ENCODE measurements around the gene ZNF443. TPM values are rescaled to one million over a fixed set of nuclear protein-coding genes. Genes with fewer than 3 reads are reported as not detected.
"Not testable (repeated sequence)": the region's sequence is repeated elsewhere in the genome, so short reads cannot be mapped to it uniquely, and the experiment has no call there.

Gene ZNF443
- total RNA-seq: 1.6 TPM
- long read RNA-seq, partial matches to known transcripts: 0 of 1 reads
- long read RNA-seq, other reads (novel, unspliced or antisense): 0 of 1 reads

DNA sequence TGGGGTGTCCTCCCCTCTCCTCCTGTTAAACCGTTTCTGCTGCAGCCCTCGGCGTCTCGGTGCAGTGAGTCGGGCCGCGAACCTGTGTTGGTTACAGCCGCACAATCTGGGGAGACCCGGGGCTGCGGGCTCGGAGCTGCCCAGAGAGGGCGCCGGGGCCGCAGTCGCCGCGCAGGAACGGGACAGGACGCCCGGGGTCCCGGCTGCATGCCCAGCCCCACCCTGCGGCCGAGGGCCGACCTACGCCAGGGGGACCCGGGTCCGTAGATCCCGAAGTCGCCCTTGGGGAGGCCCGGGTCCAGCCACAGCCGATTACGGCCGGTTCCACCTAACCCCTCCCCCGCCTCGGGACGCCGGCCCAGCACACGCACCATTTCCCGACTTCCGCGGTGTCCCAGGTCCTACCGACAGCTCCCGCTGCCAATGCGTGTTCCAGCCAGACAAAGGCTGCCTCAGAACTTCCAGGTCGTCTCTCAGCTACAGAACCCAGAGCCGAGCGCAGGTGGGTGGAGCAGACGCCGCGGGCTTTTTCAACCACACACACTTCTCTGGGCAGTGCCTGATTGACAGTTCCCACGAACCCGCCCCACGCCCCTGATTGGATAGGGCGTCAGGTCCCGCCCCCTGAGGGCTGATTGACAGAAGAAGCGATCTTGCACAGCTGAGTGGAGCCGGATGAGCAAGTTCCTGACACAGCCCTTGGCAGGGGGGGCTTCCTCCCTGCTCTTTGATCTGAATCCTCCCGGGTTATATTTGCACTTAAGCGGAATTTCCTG, at the start of gene ZNF443:
Gene ZNF443 (minus strand): TSS at position 481 of the 776 bp plus-strand sequence. CDS start 107 bp downstream, at position 374.
- intact Hi-C loops (cut with DNase I): no loop called here
- peak; percentile 99 for DNase-seq
- ATAC-seq (ENCODE audit: poor library complexity): peak; percentile 100

DNA sequence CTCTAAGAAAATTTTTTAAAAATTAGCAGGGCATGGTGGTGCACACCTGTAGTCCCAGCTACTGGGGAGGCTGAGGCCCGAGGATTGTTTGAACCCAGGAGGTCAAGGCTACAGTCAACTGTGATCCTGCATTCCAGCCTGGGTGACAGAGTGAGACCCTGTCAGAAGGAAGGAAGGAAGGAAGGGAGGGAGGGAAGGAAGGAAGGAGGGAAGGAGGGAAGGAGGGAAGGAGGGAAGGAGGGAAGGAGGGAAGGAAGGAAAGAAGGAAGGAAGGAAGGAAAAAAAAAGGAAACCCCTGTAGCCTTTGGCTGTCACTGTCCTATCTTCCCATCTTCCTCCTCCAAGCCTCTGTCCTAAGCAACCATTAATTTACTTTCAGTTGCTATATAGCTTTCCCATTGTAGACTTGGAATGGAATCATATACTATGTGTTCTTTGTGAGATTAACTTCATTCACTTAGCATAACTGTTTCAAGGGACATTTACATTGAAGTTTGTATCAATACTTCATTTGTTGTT, 45.5 kb upstream of the ZNF443 start:
- DNase-seq; intact Hi-C loops (cut with DNase I); ATAC-seq (ENCODE audit: poor library complexity): not testable (repeated sequence)

DNA sequence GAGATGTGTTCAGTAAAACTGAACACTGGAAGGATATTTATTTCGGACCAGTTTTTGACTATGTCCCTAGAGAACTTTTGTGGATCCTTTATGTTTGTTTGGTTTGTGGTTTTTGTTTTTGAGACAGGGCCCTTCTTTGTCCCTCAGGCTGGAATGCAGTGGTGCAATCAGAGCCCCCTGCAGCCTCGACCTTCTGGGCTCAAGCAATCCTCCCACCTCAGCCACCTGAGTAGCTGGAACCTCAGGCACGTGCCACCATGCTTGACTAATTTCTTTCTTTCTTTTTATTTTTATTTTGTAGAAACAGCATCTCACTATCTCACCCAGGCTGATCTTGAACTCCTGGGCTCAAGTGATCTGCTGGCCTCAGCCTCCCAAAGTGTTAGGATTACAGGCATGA, 44.8 kb upstream of the ZNF443 start:
- ATAC-seq (ENCODE audit: poor library complexity) (no peak), DNase-seq (no peak)
- intact Hi-C loops (cut with DNase I): no loop called here

DNA sequence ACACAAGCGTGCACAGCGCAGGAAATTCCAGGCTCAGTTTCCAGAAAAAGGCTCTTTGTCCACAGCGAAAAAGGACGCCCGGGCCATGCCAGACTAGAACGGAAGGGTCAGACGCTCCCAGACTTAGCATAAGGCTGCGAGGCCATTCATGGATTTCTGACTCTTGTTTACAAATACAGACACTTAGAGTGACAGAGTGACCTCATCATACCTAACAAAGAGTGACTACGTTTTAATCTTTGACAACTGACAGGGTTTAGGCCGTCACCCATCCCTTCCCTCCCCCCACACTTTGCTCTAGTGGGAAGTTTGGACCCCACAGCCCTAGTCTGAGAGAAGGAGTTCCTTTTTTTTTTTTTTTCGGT, 44.2 kb upstream of the ZNF443 start:
- intact Hi-C loops (cut with DNase I): no loop called here
- DNase-seq (no peak), ATAC-seq (ENCODE audit: poor library complexity) (peak; percentile 65)

DNA sequence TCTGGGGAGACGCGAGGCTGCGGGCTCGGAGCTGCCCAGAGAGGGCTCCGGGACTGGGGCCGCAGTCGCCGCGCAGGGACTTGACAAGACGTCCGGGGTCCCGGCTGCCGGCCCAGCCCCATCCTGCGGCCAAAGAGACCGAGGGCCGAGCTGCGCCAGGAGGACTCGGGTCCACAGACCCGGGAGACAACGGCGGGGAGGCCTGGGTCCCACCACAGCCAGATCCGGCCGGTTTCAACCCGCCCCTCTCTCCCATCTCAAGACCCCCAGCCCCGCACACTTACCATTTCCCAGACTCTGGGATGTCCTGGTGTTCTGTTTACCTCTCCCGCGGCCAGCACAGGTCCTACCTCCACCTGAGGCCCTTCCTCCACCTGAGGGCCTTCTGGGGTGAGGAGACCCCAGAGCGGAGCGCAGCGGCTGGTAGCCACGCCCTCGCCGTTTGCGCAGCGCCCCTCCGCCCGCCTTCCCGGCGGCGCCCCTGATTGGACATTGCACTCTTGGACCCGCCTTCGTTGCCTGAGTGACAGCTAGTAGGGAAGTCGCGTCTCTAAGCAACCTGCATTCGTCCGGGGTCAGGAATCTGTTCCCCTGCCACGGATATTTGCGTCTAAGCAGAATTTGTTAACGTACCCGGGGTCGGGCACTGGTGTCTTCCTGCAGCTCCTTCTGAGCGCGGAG, 43.7 kb upstream of the ZNF443 start, which contains the start of gene ZNF709:
Gene ZNF709 (minus strand): TSS at position 446 of the 681 bp plus-strand sequence. CDS start 159 bp downstream, at position 287.
- peak; percentile 100 for ATAC-seq (ENCODE audit: poor library complexity)
- intact Hi-C loops (cut with DNase I): no loop called here

DNA sequence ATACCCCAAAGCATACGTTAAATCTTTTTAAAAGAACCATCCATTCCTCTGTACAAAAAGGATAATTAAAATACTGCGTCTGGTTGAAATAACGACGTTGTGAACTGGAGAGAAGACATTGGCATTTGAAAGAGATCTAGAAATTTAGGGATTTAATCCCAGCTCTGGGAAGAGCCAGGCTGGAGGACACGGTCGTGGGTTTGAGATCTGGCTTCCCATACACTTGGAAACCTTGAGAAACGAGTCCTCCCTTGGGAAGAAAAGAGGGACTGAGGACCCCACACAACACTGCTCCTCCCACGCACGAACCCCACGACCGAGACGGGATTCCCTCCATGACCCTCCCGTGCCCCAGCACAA, 43.2 kb upstream of the ZNF443 start:
- DNase-seq: no peak
- no peak for ATAC-seq (ENCODE audit: poor library complexity)
- intact Hi-C loops (cut with DNase I): no loop called here

More for the DNA sequence above, 43.7 kb upstream of the ZNF443 start, which contains the start of gene ZNF709:
- DNase-seq: peak; percentile 94

DNA sequence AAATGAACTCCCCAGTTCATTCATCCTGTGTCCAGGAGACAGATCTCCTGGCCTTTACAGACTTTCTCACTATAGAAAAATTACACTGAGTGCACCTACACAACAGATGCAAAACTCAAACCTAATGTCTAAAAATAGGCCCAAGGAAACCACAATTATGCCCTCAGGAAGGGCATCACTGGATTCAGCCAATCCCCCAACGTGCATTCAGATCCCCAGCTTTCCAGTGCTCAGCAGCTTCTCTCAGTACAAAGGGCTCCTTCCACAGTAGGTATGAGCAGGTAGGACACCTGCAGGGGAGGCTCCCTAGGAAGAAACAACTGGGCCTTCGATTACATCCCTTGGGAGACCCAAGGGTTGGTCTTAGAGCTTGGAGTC, 41.7 kb upstream of the ZNF443 start:
- no peak for ATAC-seq (ENCODE audit: poor library complexity)
- DNase-seq: no peak
- intact Hi-C loops (cut with DNase I): no loop called here

DNA sequence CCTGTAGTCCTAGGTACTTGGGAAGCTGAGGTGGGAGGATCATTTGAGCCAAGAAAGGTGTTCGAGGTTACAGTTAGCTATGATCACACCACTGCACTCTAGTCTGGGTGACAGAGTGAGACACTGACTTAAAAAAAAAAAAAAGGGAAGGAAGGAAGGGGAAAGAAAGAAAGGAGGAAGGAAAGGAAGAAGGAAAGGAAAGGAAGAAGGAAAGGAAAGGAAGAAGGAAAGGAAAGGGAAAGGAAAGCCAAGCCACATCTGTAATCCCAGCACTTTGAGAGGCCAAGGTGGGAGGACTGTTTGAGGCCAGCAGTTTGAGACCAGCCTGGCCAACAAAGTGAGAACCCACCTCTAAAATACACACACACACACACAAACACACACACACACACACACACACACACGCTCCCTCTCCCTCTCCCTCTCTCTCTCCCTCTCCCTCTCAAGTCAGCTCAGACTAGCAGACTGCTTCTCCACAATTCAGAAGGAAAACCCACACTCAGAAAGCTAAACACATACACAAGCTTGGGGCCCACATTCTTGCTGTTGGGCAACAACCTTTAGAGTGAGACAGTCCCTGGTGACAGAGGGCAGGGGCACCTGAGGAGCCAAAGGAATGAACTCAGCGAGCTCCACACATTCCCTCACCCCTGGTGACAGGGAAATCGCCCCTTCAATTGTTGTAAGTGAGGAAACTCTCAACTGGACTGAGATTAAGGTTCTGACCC, 41.1 kb upstream of the ZNF443 start:
- no peak for ATAC-seq (ENCODE audit: poor library complexity)
- intact Hi-C loops (cut with DNase I): no loop called here
- DNase-seq: no peak

DNA sequence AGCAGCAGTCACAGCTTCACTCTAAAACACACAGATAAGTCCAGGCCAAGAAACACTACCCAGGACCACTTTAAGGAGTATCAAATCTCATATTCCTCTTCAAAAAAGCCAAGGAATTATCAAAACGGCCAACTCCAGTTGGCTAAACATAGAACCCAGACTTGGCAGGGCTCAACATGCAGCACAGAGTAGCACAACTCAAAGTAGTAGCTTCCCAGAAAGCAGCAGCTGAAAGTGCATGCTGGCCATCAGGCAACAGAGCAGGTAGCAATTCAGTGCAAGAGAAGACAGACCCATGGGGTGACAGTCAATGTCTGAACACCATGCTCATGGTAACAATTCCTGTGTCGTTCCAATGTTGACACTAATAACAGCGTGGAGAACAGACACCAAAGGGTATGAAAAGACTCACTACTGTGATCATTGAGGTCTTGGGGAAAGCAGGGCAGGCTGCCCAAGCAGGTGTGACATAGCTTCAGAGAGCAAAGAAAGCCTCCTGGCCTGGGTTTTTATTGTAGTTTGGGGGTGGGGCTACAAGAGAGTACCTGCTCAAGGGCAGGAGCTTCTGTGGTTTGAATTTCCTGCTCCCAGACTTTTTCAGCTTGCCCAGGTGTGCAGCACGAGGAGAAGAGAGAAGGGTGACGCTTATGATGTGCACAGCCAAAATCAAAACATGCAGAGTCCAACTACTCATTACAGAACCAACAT, 37.6 kb upstream of the ZNF443 start:
- intact Hi-C loops (cut with DNase I): no loop called here
- ATAC-seq (ENCODE audit: poor library complexity) (peak; percentile 53), DNase-seq (no peak)

DNA sequence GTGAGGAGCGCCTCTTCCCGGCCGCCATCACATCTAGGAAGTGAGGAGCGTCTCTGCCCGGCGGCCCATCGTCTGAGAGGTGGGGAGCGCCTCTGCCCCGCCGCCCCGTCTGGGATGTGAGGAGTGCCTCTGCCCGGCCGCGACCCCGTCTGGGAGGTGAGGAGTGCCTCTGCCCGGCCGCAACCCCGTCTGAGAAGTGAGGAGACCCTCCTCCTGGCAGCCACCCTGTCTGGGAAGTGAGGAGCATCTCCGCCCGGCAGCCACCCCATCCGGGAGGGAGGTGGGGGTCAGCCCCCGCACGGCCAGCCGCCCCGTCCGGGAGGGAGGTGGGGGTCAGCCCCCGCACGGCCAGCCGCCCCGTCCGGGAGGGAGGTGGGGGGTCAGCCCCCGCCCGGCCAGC, 26.8 kb upstream of the ZNF443 start:
- intact Hi-C loops (cut with DNase I); ATAC-seq (ENCODE audit: poor library complexity); DNase-seq: not testable (repeated sequence)

DNA sequence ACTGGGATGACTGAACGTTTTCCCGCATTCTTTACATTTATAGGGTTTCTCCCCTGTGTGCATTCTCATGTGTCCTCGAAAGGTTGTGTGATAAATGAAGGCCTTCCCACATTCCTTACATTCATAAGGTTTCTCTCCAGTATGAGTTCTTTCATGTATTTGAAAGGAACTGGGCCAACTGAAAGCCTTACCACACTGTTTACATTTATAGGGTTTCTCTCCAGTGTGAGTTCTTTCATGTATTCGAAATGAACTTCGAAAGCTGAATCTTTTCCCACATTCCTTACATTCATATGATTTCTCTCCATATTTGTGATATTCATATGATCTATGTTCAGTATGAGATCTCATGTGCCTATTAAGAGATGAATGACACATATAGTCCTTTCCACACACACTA, 24.4 kb upstream of the ZNF443 start:
- no peak for ATAC-seq (ENCODE audit: poor library complexity)
- no peak for DNase-seq
- intact Hi-C loops (cut with DNase I): no loop called here

DNA sequence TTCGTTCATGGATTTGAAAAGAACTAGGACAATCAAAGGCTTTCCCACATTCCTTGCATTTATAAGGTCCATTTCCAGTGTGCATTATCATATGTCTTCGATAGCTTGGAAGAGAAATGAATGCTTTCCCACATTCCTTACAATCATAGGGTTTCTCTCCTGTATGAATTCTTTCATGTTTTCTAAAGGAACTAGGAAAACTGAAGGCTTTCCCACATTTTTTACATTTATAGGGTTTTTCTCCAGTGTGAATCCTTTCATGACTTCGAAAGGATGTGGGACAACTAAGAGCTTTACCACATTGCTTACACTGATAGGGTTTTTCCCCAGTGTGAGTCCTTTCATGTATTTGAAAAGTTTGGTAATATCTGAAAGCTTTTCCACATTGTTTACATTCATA, 23.9 kb upstream of the ZNF443 start:
- no peak for DNase-seq
- intact Hi-C loops (cut with DNase I): no loop called here

DNA sequence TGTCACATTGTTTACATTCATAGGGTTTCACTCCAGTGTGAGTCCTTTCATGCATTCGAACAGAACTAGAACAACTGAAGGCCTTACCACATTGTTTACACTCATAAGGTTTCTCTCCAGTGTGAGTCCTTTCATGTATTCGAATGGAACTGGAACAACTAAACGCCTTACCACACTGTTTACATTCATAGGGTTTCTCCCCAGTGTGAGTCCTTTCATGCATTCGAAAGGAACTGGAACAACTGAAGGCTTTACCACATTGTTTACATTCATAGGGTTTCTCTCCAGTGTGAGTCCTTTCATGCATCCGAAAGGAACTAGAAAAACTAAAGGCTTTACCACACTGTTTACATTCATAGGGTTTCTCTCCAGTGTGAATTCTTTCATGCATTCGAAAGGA, 23.3 kb upstream of the ZNF443 start:
- ATAC-seq (ENCODE audit: poor library complexity); intact Hi-C loops (cut with DNase I); DNase-seq: not testable (repeated sequence)

More for the DNA sequence above, 23.9 kb upstream of the ZNF443 start:
- no peak for ATAC-seq (ENCODE audit: poor library complexity)

DNA sequence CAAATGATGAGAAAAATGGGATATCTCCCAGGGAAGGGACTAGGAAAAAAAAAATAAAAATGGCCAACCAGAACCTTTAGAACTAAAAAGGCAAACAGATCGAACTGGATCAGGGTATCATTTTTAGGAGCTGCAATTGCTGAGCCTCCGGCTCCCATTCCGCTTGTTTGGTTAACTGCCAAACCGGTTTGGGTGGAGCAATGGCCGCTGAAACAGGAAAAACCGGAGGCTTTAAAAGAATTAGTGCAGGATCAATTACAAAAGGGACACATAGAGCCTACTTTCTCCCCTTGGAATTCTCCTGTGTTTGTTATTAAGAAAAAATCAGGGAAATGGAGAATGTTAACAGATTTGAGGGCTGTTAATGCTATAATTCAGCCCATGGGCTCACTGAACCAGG, 12.7 kb upstream of the ZNF443 start:
- ATAC-seq (ENCODE audit: poor library complexity) (no peak), DNase-seq (no peak)
- intact Hi-C loops (cut with DNase I): no loop called here

DNA sequence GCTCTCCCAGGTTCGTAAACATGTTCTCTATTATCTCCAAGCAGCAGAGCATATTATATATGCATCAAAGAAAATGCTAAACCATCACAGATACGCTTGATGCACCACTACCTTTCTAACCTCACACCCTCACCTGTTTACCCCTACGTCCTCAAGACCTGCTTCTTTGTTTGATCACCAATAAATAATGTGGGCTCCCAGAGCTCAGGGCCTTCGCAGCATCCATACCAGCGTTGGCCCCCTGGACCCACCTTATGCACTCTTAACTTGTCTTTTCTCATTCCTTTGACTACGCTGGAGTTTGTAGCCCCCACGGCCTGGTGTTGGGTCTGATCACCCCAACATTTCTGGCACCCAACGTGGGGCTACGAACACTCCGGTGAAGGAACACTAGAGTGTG, 10.0 kb upstream of the ZNF443 start:
- no peak for DNase-seq
- intact Hi-C loops (cut with DNase I): no loop called here
- no peak for ATAC-seq (ENCODE audit: poor library complexity)

DNA sequence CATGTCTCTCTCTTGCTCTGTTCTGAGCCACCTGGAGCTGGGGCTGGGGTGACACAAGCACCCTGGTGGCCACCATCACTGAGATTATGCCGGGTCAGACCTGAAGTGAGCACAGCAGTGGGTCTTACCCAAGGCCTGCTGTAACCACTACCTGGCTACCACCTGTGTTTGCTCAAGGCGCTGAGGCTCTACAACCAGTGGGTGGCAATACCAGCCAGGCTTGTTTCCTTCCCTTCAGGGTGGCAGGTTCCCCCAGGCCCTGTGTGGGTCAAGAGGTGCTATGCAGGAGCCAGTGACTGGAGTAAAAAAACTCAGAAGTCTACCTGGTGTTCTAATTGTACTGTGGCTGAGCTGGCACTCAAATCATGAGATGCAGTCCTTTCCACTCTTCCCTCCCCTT, 8.0 kb upstream of the ZNF443 start:
- intact Hi-C loops (cut with DNase I): no loop called here
- DNase-seq: no peak
- ATAC-seq (ENCODE audit: poor library complexity): no peak

DNA sequence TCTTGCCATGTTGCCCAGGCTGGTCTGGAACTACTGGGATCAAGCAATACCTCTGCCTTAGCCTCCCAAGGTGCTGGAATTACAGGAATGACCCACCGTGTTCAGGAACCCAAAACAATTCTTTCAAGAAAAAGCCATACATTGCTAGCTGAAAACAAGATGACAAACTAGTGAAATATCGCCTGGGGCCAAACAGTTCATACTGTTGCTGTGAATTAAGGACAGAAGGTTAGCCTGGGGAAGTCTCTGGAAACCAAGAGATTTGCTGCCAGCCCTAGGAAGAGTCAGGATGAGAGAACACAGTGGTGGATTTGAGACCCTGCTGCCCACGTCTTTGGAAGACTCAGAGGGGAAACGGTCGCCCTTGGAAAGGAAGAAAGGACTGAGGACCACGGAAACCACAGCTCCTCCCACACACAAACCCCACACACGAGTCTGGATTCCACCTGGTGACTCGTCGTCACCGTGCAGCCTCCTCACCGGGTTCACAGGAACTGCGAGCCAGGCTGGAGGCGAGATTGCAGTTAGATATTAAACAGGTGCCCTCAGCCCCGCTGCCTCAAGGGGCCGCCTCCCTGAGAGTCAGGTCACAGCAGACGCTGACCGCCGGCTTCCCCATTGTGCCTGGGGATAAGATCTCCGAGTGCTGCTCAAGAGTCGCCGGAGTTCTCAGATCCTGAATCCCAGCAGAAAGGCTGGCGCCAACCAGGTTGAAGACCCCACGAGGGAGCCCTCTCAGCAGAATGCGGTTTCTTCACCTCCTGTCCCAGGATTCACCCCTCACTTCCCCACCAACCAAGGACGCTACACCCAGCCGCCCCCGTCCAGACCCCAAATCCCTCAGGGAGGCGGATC, 908 bp downstream of the ZNF443 start:
- intact Hi-C loops (cut with DNase I); DNase-seq: not testable (repeated sequence)
- peak; percentile 33 for ATAC-seq (ENCODE audit: poor library complexity)

Measured in Right ventricle myocardium superior (tissue), 1 donor.